ENCODE data around the gene NPPA.

DNA sequence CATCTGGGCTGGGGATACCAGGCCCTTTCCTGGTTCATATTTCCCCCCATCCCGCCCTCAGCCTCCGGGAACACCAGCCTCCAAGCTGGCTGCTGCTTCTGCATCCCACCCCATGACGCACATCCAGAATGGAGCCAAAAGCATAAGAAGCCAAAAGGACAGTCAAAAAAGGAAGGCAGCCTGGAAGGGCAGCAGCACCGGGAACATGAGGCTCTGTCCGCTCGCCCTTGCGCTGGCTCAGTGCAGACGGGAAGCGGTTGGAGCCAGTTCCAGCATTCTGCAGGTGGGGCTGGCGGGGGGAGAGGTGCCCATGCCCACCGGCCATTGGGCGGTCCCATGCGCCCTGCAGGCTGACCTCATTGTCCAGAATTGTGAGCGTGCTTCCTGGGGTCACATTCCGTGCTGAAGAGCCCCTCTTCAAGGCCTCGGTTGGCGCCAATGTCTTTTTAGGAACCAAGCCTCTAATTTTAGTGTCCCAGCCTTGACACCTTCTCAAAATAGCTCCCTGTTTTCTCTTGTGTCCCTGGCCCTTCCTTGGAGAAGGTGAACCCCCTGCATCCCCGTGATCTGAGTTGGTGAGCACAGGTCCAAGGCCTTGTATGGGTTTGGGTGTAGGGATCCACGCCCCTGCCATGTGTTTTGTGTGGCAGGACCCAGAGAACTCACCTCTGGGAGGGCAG lies 39.5 kb upstream of the NPPA start:
- TF ChIP-seq, protein P1, sequence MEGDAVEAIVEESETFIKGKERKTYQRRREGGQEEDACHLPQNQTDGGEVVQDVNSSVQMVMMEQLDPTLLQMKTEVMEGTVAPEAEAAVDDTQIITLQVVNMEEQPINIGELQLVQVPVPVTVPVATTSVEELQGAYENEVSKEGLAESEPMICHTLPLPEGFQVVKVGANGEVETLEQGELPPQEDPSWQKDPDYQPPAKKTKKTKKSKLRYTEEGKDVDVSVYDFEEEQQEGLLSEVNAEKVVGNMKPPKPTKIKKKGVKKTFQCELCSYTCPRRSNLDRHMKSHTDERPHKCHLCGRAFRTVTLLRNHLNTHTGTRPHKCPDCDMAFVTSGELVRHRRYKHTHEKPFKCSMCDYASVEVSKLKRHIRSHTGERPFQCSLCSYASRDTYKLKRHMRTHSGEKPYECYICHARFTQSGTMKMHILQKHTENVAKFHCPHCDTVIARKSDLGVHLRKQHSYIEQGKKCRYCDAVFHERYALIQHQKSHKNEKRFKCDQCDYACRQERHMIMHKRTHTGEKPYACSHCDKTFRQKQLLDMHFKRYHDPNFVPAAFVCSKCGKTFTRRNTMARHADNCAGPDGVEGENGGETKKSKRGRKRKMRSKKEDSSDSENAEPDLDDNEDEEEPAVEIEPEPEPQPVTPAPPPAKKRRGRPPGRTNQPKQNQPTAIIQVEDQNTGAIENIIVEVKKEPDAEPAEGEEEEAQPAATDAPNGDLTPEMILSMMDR (IDR thresholded peaks at IDR 0.05) = no peak
- TF ChIP-seq POLR2AphosphoS5 (IDR thresholded peaks at IDR 0.05) = no peak

Data from stomach (tissue), 4 donors.